Adrenal gland (tissue), 12 donors: ENCODE results near the gene USP28. TPM values are rescaled to one million over a fixed set of nuclear protein-coding genes. Genes with fewer than 3 reads are reported as not detected.
A peak's percentile ranks its signal among the peaks of the same experiment; 100 is the strongest.

ENCODE experiments used
- DNase-seq, 7 donors: peaks; one replicate each; pipeline ENCODE4 v3.0.0-alpha.2; 2019 to 2020
- H3K27ac ChIP-seq, 5 donors: fragments of 200-600 bp; sonication (generic) in 4 of 5; 1 replicate in 3 of 5; 2 replicates in 2 of 5; pipeline versions ENCODE4 v1.5.1 to v1.8.0; 2016 to 2020; ENCODE audit warnings: mild to moderate bottlenecking in 1 of 5
- H3K27me3 ChIP-seq: fragments of 200-600 bp; 2 replicates; pipeline ENCODE4 v1.8.0; 2021
- H3K36me3 ChIP-seq, 2 donors: fragments of 200-600 bp; replicated peaks in 1 of 2; 1 replicate in 1 of 2; 2 replicates in 1 of 2; pipeline versions ENCODE4 v1.5.1 to v1.8.0; 2018 to 2022
- H3K4me1 ChIP-seq, 2 donors: fragments of 200-600 bp; replicated peaks in 1 of 2; 1 replicate in 1 of 2; 2 replicates in 1 of 2; pipeline versions ENCODE4 v1.5.1 to v1.8.0; 2018 to 2021
- H3K4me3 ChIP-seq, 4 donors: fragments of 200-600 bp; sonication (generic) in 3 of 4; one replicate each; pipeline ENCODE4 v1.5.1; 2016 to 2018
- H3K9me3 ChIP-seq, 3 donors: fragments of 200-600 bp; sonication (generic) in 1 of 3; replicated peaks in 1 of 3; 1 replicate in 2 of 3; 2 replicates in 1 of 3; pipeline versions ENCODE4 v1.5.1 to v1.8.0; 2016 to 2021
- CTCF ChIP-seq, 6 experiments: fragments of 450-650 bp in 4 of 6; fragments of 200-600 bp in 2 of 6; sonication (generic) in 1 of 6; IDR thresholded peaks; 1 replicate in 5 of 6; 2 replicates in 1 of 6; pipeline versions ENCODE4 v1.5.1 to v1.8.0; 2016 to 2021; ENCODE audit warnings: antibody characterized with exemption in 6 of 6, mild to moderate bottlenecking in 2 of 6, moderate library complexity in 1 of 6
- POLR2A ChIP-seq, 2 donors: fragments of 450-650 bp; IDR thresholded peaks; one replicate each; pipeline ENCODE4 v1.6.1; 2017; ENCODE audit warnings: antibody characterized with exemption in 2 of 2, mild to moderate bottlenecking in 2 of 2, moderate library complexity in 1 of 2
- WGBS, 4 donors: extraction: QIAGEN DNeasy Blood & Tissue Kit in 2 of 4; methylation state at CpG; one replicate each; pipeline versions ENCODE4 v1.1.5 to v1.1.7; 2013 to 2017; 5-methylcytosine and 5-hydroxymethylcytosine counted together
- intact Hi-C, 2 donors: fragments of 100-400 bp; cut with DNase I; formaldehyde crosslinking; loops; one replicate each; pipeline versions ENCODE4 v1.14.1 to v1.15.0; 2022 to 2023
- polyA plus RNA-seq, 3 donors: library from polyadenylated mRNA; stranded (reverse); fragments of 200-250 nt in 2 of 3; fragments of 350-450 nt in 1 of 3; fragmentation: Illumina TruSeq in 1 of 3; extraction: RNeasy Lipid Tissue Mini Kit (QIAGEN cat#74804) in 1 of 3; gene quantifications; one replicate each; pipeline ENCODE4 v1.2.3, GENCODE V29; 2013 to 2014
- total RNA-seq, 9 donors: library from RNA; depleted of rRNA in 4 of 9; stranded (reverse); fragments of >200 nt in 4 of 9; fragments of 120-200 nt in 1 of 9; fragmentation: NEBNext Ultra II Directional in 1 of 9; extraction: Animal tissue kit (Norgen Biotek cat#: 25700) in 1 of 9; gene quantifications; one replicate each; pipeline versions ENCODE4 v1.1.0 to v1.2.4, GENCODE V29; 2013 to 2023
- donor health status: healthy with polysubstance abuse.
- donor health status: Bipolar disorder and iron deficiency.
- donor health status: DM: yes; HTN: yes; CAD: no.
- donor health status: DM: no; HTN: no; CAD: no.
- donor health status: DM: no; HTN: no; CAD: no.
- donor health status: DM: yes; HTN: yes; CAD: no.

USP28 gene
- total and polyA plus RNA-seq, 12 donors, result 2.9 to 25.0 (median 17.2) TPM

GRCh38 chr11:113876798-113877669, 1.7 kb upstream of the USP28 start:
- TF ChIP-seq POLR2A (IDR thresholded peaks at IDR 0.05) (no peak), CTCF (IDR thresholded peaks at IDR 0.05) (no peak)
- no peaks in the 10 kb centered on the region for H3K36me3 ChIP-seq
- no peak for DNase-seq
- no peak overlapping the region for H3K27ac ChIP-seq
- no peaks in the 10 kb centered on the region for H3K9me3 ChIP-seq
- no peak overlapping the region for H3K4me3 ChIP-seq
- 93 to 98% (median 96%) methylated on average over 8 of the region's 8 CpGs for WGBS, 4 donors
- peaks cover 4 to 22% of the 10 kb centered on the region in 2 donors for H3K4me1 ChIP-seq
- intact Hi-C loops, result no loop called here
- no peaks in the 10 kb centered on the region for H3K27me3 ChIP-seq

GRCh38 chr11:113876074-113876797, 864 bp upstream of the USP28 start:
- WGBS, 4 donors, result 77 to 83% (median 80%) methylated on average over 18 to 24 of the region's 24 CpGs
- peak in 2 of 7 donors; percentile 29 to 59 for DNase-seq
- Histone ChIP-seq H3K36me3 (no peaks in the 10 kb centered on the region), H3K9me3 (no peaks in the 10 kb centered on the region), H3K27ac (peak overlapping the region; percentile 51 to 96 (median 95)), H3K27me3 (no peaks in the 10 kb centered on the region), H3K4me3 (peak overlapping the region; percentile 24 to 99 (median 40)), H3K4me1 (peaks cover 9 to 30% of the 10 kb centered on the region in 2 donors)
- TF ChIP-seq CTCF (IDR thresholded peaks at IDR 0.05), result no peak
- TF ChIP-seq POLR2A (IDR thresholded peaks at IDR 0.05), result no peak
- intact Hi-C loops, result no loop called here

- no peak for TF ChIP-seq POLR2A (IDR thresholded peaks at IDR 0.05)
- TF ChIP-seq CTCF (IDR thresholded peaks at IDR 0.05), result peak in 1 of 6 experiments; percentile 16
- WGBS, 4 donors, result 6 to 7% (median 7%) methylated on average over 19 of the region's 19 CpGs
- DNase-seq, result peak in 1 of 7 donors; percentile 63
- H3K27ac ChIP-seq, result peak overlapping the region in 3 of 5 donors; percentile 58 to 96 (median 96)
- H3K4me3 ChIP-seq, result peak overlapping the region; percentile 47 to 99 (median 68)
- no peaks in the 10 kb centered on the region for H3K9me3 ChIP-seq
- intact Hi-C loops, result no loop called here
- no peaks in the 10 kb centered on the region for H3K36me3 ChIP-seq
- H3K4me1 ChIP-seq, result peaks cover 12 to 35% of the 10 kb centered on the region in 2 donors
- H3K27me3 ChIP-seq, result no peaks in the 10 kb centered on the region
These were observed 665 bp downstream of the USP28 start for GRCh38 chr11:113874581-113875233.

- H3K4me3 ChIP-seq, result peak overlapping the region in 1 of 4 donors; percentile 99
- no peaks in the 10 kb centered on the region for H3K36me3 ChIP-seq
- DNase-seq, result peak in 2 of 7 donors; percentile 20 to 57
- intact Hi-C loops, result no loop called here
- TF ChIP-seq CTCF (IDR thresholded peaks at IDR 0.05) (no peak), POLR2A (IDR thresholded peaks at IDR 0.05) (no peak)
- no peak overlapping the region for H3K27ac ChIP-seq
- no peaks in the 10 kb centered on the region for H3K27me3 ChIP-seq
- WGBS, 4 donors, result 88 to 95% (median 91%) methylated on average over 18 to 19 of the region's 19 CpGs
- H3K9me3 ChIP-seq, result no peaks in the 10 kb centered on the region
- H3K4me1 ChIP-seq, result peaks cover 12 to 35% of the 10 kb centered on the region in 2 donors
These were observed 1.3 kb downstream of the USP28 start for GRCh38 chr11:113874096-113874495.
